Heart left ventricle (tissue), 11 donors: ENCODE data around the gene BBX. TPM values are rescaled to one million over a fixed set of nuclear protein-coding genes. Genes with fewer than 3 reads are reported as not detected.

Source experiments
- polyA plus RNA-seq, 2 donors: library from polyadenylated mRNA; stranded (reverse); fragments of 200-250 nt; gene quantifications; one replicate each; pipeline ENCODE4 v1.2.3, GENCODE V29; 2013
- total RNA-seq, 9 donors: library from RNA; depleted of rRNA in 2 of 9; stranded (reverse); fragments of >200 nt in 2 of 9; fragmentation: NEBNext Ultra II Directional in 3 of 9; extraction: Animal tissue kit (Norgen Biotek cat#: 25700) in 3 of 9; gene quantifications; one replicate each; pipeline versions ENCODE4 v1.1.0 to v1.2.4, GENCODE V29; 2016 to 2023
- donor health status: ischemic (EF 13 %, LVEDD 7.1; RV severe dilation, severe dysfunction).
- donor health status: healthy with polysubstance abuse.
- donor health status: DM: no; HTN: yes; CAD: no.
- donor health status: DM: no; HTN: no; CAD: no.
- donor health status: ischemic (EF 25% LVEDD 5.7; RV mildly dilated, moderate dysfunction).
- donor health status: healthy.
- donor health status: DM: yes; HTN: yes; CAD: no.
- donor health status: PGD.
- donor health status: nonischemic (EF 23%, LVEDD 6.1; RV moderate dilation, normal function).

BBX gene
- total and polyA plus RNA-seq, 11 donors = 9.1 to 60.5 (median 46.8) TPM

Other genes starting within 250 kb of the BBX start
- gene CCDC54, start 145.5 kb upstream of the BBX start, total RNA-seq = not detected
- not detected for gene CCDC54, start 145.5 kb upstream of the BBX start, polyA plus RNA-seq